OCI-LY1 (cell line): ENCODE results near the gene CA5A.
"Not testable (repeated sequence)": the region's sequence is repeated elsewhere in the genome, so short reads cannot be mapped to it uniquely, and the experiment has no call there.

Experiments used
- H2AFZ ChIP-seq: fragments of 200-600 bp; sonication (generic), shearing (Covaris generic); 2 replicates; pipeline ENCODE4 v1.6.0; 2014; ENCODE audit warnings: antibody characterized with exemption, mild to moderate bottlenecking, low read length
- H3F3A ChIP-seq: fragments of 200-600 bp; sonication (generic), shearing (Covaris generic); 2 replicates; pipeline ENCODE4 v1.6.0; 2014; ENCODE audit warnings: mild to moderate bottlenecking, antibody characterized with exemption, low read length, moderate library complexity; ENCODE audit not compliant: insufficient read depth
- H3K27ac ChIP-seq: fragments of 200-600 bp; sonication (generic); 2 replicates; pipeline ENCODE4 v1.5.1; 2014; ENCODE audit warnings: low read length, mixed run types, mild to moderate bottlenecking, low read depth; ENCODE audit not compliant: poor library complexity, severe bottlenecking
- H3K27me3 ChIP-seq: fragments of 200-600 bp; sonication (generic); 2 replicates; pipeline ENCODE4 v1.6.0; 2014; ENCODE audit warnings: antibody characterized with exemption, mild to moderate bottlenecking, low read length, moderate library complexity; ENCODE audit not compliant: insufficient read depth
- H3K36me3 ChIP-seq: fragments of 200-600 bp; sonication (generic); 2 replicates; pipeline ENCODE4 v1.6.1; 2014; ENCODE audit warnings: mild to moderate bottlenecking, antibody characterized with exemption, low read length, moderate library complexity, mixed read lengths; ENCODE audit not compliant: insufficient read depth
- H3K4me1 ChIP-seq: fragments of 200-600 bp; sonication (generic); 2 replicates; pipeline ENCODE4 v1.5.1; 2014; ENCODE audit warnings: mild to moderate bottlenecking, low read length, moderate library complexity; ENCODE audit not compliant: insufficient read depth, severe bottlenecking
- H3K4me2 ChIP-seq: fragments of 200-600 bp; sonication (generic), shearing (Covaris generic); 2 replicates; pipeline ENCODE4 v1.6.1; 2014; ENCODE audit warnings: low read length
- H3K4me3 ChIP-seq: fragments of 200-600 bp; sonication (generic); 2 replicates; pipeline ENCODE4 v1.5.1; 2014; ENCODE audit warnings: low read length, low read depth, mild to moderate bottlenecking, mixed read lengths; ENCODE audit not compliant: poor library complexity, severe bottlenecking
- H3K79me2 ChIP-seq: fragments of 200-600 bp; shearing (Covaris generic); 2 replicates; pipeline ENCODE4 v1.6.1; 2016; ENCODE audit warnings: mixed run types, low read length, mixed read lengths; ENCODE audit not compliant: insufficient read depth
- H3K9ac ChIP-seq: fragments of 200-600 bp; sonication (generic), shearing (Covaris generic); 2 replicates; pipeline ENCODE4 v1.6.1; 2014; ENCODE audit warnings: mild to moderate bottlenecking, low read length, mixed read lengths
- H3K9me2 ChIP-seq: fragments of 200-600 bp; sonication (generic), shearing (Covaris generic); 2 replicates; pipeline ENCODE4 v1.6.1; 2014; ENCODE audit warnings: low read depth, mild to moderate bottlenecking, low read length, mixed read lengths
- H3K9me3 ChIP-seq: fragments of 200-600 bp; shearing (Covaris generic); 2 replicates; pipeline ENCODE4 v1.6.1; 2014; ENCODE audit warnings: low read length, mixed read lengths
- H4K20me1 ChIP-seq: fragments of 200-600 bp; sonication (generic), shearing (Covaris generic); 2 replicates; pipeline ENCODE4 v1.6.0; 2016; ENCODE audit warnings: mild to moderate bottlenecking, low read length; ENCODE audit not compliant: insufficient read depth
- CTCF ChIP-seq: fragments of 200-600 bp; sonication (generic), shearing (Covaris generic); IDR thresholded peaks from 2 replicates; pipeline ENCODE4 v1.5.1; 2017; ENCODE audit warnings: mild to moderate bottlenecking, antibody characterized with exemption, low read length, moderate library complexity, mixed read lengths
- EZH2 ChIP-seq: fragments of 200-600 bp; sonication (generic), shearing (Covaris generic); IDR thresholded peaks from 2 replicates; pipeline ENCODE4 v1.8.0; 2017; ENCODE audit warnings: borderline replicate concordance, mixed run types, mild to moderate bottlenecking, antibody characterized with exemption, low read length, moderate library complexity, mixed read lengths

Gene CA5A

GRCh38 chr16:87936375-87937230 lies at the start of gene CA5A:
Gene CA5A, minus strand, starts transcription at chr16:87936529. Its CDS starts 79 bp downstream, at chr16:87936450.
- Histone ChIP-seq H3K27ac (no peak within 1 kb of the TSS), H3K9me2 (no peaks in the 10 kb centered on the region), H3K9ac (no peak within 1 kb of the TSS), H3K27me3 (0 out of 2 replicates have a peak, but pooled peaks cover 15% of the 10 kb centered on the region), H3K9me3 (no peaks in the 10 kb centered on the region), H4K20me1 (no peaks in the 10 kb centered on the region), H3K36me3 (no peaks in the 10 kb centered on the region), H2AFZ (no peak within 1 kb of the TSS), H3K79me2 (no peaks in the 10 kb centered on the region), H3K4me3 (no peak within 1 kb of the TSS), H3K4me1 (no peaks in the 10 kb centered on the region), H3F3A (no peaks in the 10 kb centered on the region), H3K4me2 (no peak within 1 kb of the TSS)
- TF ChIP-seq CTCF: no peak
- TF ChIP-seq EZH2: no peak

DNA sequence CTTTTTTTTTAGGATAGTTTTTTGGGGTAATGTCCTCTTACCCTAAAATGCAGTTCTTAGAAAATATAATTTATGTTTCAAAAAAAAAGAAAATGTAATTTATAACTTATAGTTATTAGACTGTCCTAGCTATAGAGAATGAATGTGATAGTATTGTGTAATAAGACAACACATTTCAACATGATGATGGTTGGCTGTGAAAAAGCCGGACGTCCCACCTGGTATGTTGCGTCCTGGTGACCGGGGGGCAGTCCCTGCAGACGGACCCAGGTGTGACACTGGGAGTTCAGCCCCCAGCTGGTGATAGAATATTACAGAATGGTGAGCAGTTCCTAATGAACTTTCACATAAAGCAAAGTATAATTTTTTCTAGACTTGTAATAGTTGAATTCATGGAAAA lies 49.2 kb upstream of the CA5A start:
- H3K4me3 ChIP-seq, H3K9me2 ChIP-seq, H3K27ac ChIP-seq, H3K9me3 ChIP-seq, H3K27me3 ChIP-seq, H3F3A ChIP-seq, H4K20me1 ChIP-seq, H2AFZ ChIP-seq, H3K4me1 ChIP-seq, H3K79me2 ChIP-seq, H3K4me2 ChIP-seq, H3K9ac ChIP-seq: not testable (repeated sequence)
- peaks cover 38% of the 10 kb centered on the region for H3K36me3 ChIP-seq

GRCh38 chr16:87984632-87985267 lies 48.4 kb upstream of the CA5A start:
- H3K27me3 ChIP-seq: no peaks in the 10 kb centered on the region
- no peak overlapping the region for H3K4me2 ChIP-seq
- H3K27ac ChIP-seq: no peak overlapping the region
- no peak overlapping the region for H2AFZ ChIP-seq
- no peak for TF ChIP-seq CTCF
- TF ChIP-seq EZH2: no peak
- no peak overlapping the region for H3K9ac ChIP-seq
- H3K9me3 ChIP-seq: no peaks in the 10 kb centered on the region
- no peaks in the 10 kb centered on the region for H3K9me2 ChIP-seq
- H4K20me1 ChIP-seq: no peaks in the 10 kb centered on the region
- H3K79me2 ChIP-seq: no peaks in the 10 kb centered on the region
- no peaks in the 10 kb centered on the region for H3K4me1 ChIP-seq
- H3K36me3 ChIP-seq: peaks cover 38% of the 10 kb centered on the region
- no peaks in the 10 kb centered on the region for H3F3A ChIP-seq
- no peak overlapping the region for H3K4me3 ChIP-seq

DNA sequence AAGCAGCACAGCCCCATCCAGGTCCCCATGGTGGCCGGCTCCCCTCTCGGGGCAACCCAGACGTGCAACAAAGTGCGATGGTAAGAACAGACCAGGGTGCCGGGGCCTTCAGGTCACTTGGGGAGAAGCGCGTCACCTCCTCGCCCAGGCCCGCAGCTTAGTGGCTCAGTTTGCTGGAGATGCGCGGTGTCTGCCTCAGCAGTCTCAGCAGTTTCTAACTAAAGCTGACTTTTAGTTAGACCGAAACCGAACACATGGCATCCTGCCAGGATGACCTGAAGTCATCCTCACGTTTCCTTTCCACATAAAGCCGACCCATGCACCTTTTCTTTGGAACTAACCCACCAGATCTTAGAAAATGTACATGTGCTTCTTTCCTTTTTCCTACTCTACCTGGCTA lies 47.9 kb upstream of the CA5A start:
- not testable (repeated sequence) for H3K79me2 ChIP-seq, H3K4me2 ChIP-seq, H3K9me2 ChIP-seq, H3F3A ChIP-seq, H3K4me1 ChIP-seq, H3K27ac ChIP-seq, H3K9me3 ChIP-seq, H3K27me3 ChIP-seq, H3K9ac ChIP-seq, H4K20me1 ChIP-seq, H2AFZ ChIP-seq, H3K4me3 ChIP-seq
- peaks cover 38% of the 10 kb centered on the region for H3K36me3 ChIP-seq

DNA sequence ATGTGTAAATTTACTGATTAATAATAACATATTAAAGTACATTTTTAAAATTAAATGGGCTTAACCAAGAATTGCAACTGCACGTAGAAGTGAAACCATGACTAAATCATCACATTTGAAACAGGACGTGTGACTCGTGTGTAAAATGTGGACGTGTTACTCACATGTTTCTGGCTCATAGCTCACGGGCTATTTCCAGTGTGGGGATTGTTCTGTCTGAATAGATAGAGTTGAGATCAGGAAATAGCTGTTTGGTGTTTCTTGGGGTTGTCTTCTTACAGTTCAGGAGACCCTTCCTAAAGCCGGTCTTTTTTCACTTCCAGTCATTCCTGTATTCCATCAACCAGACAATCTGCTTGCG lies 47.4 kb upstream of the CA5A start:
- H3K27me3 ChIP-seq, H3K4me2 ChIP-seq, H3K9me2 ChIP-seq, H3K9me3 ChIP-seq, H2AFZ ChIP-seq, H3F3A ChIP-seq, H3K4me3 ChIP-seq, H3K4me1 ChIP-seq, H3K9ac ChIP-seq, H3K27ac ChIP-seq, H3K79me2 ChIP-seq, H4K20me1 ChIP-seq: not testable (repeated sequence)
- H3K36me3 ChIP-seq: peaks cover 36% of the 10 kb centered on the region
